Measurements from ENCODE around the gene ASTN2. TPM values are rescaled to one million over a fixed set of nuclear protein-coding genes. Genes with fewer than 3 reads are reported as not detected.

Gene ASTN2
- total RNA-seq, 6 experiments from 2014 or later, result 0.91 to 3.1 (median 2.5) TPM

DNA sequence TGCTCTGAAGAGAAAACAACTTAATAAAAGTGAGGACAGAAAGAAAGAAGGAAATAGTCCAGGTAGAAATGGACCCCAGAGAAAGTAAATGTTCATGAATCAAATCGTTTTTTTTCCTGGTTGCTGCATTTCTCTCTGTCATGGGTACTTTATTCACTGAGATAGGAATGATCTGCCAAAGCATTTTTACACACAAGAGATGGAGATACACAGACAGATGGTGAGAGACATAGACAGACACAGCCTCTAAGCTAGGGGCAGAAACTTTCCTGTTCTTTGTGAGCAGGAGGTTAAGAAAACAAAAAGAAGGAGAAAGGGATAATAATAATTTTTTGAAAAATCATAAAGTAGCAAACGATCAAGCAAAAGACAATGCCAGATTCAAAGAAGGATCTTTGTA, 73.7 kb downstream of the ASTN2 start:
- Histone ChIP-seq H3K4me3 (no peak overlapping the region), H3K27me3 (no peaks in the 10 kb centered on the region), H3K9me3 (no peaks in the 10 kb centered on the region), H3K27ac (no peak overlapping the region), H3K4me1 (no peaks in the 10 kb centered on the region), H3K36me3 (no peaks in the 10 kb centered on the region)
- intact Hi-C loops (cut with DNase I), result no loop called here
- WGBS (ENCODE audit: insufficient coverage, low coverage, low lambda C conversion rate, missing lambda C conversion rate), result 36% methylated on average over 2 of the region's 2 CpGs
- DNase-seq, result no peak
- no peak for TF ChIP-seq POLR2A (IDR thresholded peaks at IDR 0.05)
- TF ChIP-seq, protein P1, sequence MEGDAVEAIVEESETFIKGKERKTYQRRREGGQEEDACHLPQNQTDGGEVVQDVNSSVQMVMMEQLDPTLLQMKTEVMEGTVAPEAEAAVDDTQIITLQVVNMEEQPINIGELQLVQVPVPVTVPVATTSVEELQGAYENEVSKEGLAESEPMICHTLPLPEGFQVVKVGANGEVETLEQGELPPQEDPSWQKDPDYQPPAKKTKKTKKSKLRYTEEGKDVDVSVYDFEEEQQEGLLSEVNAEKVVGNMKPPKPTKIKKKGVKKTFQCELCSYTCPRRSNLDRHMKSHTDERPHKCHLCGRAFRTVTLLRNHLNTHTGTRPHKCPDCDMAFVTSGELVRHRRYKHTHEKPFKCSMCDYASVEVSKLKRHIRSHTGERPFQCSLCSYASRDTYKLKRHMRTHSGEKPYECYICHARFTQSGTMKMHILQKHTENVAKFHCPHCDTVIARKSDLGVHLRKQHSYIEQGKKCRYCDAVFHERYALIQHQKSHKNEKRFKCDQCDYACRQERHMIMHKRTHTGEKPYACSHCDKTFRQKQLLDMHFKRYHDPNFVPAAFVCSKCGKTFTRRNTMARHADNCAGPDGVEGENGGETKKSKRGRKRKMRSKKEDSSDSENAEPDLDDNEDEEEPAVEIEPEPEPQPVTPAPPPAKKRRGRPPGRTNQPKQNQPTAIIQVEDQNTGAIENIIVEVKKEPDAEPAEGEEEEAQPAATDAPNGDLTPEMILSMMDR (IDR thresholded peaks at IDR 0.05), result no peak
- ATAC-seq, result no peak

DNA sequence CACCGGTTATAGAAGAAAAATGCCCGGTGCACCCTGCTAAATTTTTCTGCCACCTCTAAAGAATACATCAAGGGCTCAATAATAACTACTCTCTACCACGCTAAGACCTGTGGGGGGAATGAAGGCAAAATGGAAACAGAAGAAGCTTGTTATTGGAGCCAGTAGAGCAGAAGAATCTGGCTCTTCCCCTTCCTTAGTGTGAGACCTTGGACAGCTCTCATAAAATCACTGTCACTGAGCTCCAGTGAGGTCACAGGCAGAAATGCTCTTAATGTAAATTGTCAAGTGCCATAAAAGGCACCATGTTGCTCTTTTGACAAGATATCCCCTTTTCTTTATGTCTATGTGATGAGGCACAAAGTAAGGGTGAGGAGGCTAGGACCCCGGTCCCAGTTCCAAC, 74.4 kb downstream of the ASTN2 start:
- intact Hi-C loops (cut with DNase I), result no loop called here
- no peak overlapping the region for H3K27ac ChIP-seq
- WGBS (ENCODE audit: insufficient coverage, low coverage, low lambda C conversion rate, missing lambda C conversion rate), result 75% methylated on average over 4 of the region's 4 CpGs
- H3K4me1 ChIP-seq, result no peaks in the 10 kb centered on the region
- H3K9me3 ChIP-seq, result no peaks in the 10 kb centered on the region
- ATAC-seq (no peak), DNase-seq (no peak)
- TF ChIP-seq POLR2A (IDR thresholded peaks at IDR 0.05), result no peak
- TF ChIP-seq, protein P1 (IDR thresholded peaks at IDR 0.05), result no peak
- H3K27me3 ChIP-seq, result no peaks in the 10 kb centered on the region
- H3K4me3 ChIP-seq, result no peak overlapping the region
- no peaks in the 10 kb centered on the region for H3K36me3 ChIP-seq

DNA sequence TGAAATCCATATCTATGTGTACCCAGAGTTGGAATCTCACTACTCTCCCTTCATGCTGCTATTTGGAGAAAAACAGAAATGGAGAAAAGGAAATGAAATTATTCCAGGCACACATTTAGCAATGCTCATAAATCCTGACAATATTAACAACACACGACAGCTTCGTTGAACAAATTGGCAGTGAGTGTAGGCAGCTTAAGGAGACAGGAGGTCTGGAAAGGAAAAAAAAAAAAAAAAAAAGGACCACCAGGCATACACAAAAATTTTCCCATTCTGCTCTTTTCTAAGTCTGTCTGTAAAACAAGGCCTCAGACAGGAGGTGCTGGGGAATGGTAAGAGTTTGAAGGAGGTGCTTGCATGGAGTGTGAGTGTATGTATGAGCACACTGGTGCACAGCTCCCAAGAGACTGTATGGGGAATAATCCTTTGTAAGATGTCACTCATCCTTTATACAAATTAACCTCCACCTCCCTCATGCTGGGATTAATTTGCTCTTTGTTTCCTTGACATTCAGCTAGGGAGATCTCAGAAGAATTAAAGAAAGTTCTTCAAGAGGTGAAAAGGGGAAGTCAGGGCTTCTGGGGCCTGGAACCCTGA, 78.9 kb downstream of the ASTN2 start:
- Histone ChIP-seq H3K4me1 (no peaks in the 10 kb centered on the region), H3K4me3 (no peak overlapping the region), H3K36me3 (no peaks in the 10 kb centered on the region), H3K9me3 (no peaks in the 10 kb centered on the region), H3K27me3 (no peaks in the 10 kb centered on the region), H3K27ac (no peak overlapping the region)
- TF ChIP-seq, protein P1 (IDR thresholded peaks at IDR 0.05), result no peak
- no peak for TF ChIP-seq POLR2A (IDR thresholded peaks at IDR 0.05)
- DNase-seq, result no peak
- intact Hi-C loops (cut with DNase I), result no loop called here
- WGBS (ENCODE audit: insufficient coverage, low coverage, low lambda C conversion rate, missing lambda C conversion rate), result 32% methylated on average over 2 of the region's 2 CpGs
- ATAC-seq, result no peak

DNA sequence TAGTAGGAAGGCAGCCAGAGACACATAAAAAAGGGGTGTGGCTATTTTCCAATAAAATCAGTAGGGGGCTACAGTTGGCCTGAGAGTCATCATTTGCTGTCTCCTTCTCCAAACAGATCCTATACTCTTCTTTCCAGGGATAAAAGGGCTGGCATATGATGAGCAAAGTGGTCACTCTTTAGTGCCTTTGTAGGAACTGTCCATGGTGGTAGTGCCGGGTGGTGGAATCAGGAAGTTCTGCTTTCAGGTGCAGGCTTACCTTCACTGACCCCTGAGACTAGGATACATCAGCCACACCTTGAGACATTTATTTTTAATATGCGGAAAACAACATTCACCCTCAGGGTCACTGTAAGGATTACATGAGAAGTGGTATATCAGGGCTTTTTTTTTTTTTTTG, 80.8 kb downstream of the ASTN2 start:
- ATAC-seq, result no peak
- H3K9me3 ChIP-seq, result no peaks in the 10 kb centered on the region
- TF ChIP-seq POLR2A (IDR thresholded peaks at IDR 0.05), result no peak
- TF ChIP-seq, protein P1 (IDR thresholded peaks at IDR 0.05), result no peak
- no peak overlapping the region for H3K4me3 ChIP-seq
- intact Hi-C loops (cut with DNase I), result no loop called here
- DNase-seq, result no peak
- no peak overlapping the region for H3K27ac ChIP-seq
- H3K36me3 ChIP-seq, result no peaks in the 10 kb centered on the region
- no peaks in the 10 kb centered on the region for H3K27me3 ChIP-seq
- no peaks in the 10 kb centered on the region for H3K4me1 ChIP-seq
- WGBS (ENCODE audit: insufficient coverage, low coverage, low lambda C conversion rate, missing lambda C conversion rate), result 57% methylated on average over 2 of the region's 2 CpGs

DNA sequence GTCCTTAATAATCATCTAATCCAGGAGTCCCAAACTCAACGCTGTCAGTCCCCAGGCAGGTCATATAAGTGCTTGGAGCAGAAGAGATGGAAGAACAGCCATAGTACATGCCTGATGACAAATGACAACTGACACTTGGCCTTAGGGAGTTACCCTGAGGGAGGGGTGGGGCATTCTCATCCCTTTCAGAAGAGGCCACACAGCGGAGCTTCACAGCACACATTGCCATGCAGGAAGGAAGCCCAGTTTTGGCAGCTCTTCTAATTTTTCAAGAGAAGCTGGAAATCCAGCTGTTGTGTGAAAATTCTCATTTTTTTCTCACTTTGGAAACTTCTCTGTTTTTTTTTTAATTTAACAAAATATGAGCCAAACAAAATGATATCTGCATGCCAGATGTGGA, 89.0 kb downstream of the ASTN2 start:
- H3K4me1 ChIP-seq, result no peaks in the 10 kb centered on the region
- H3K27ac ChIP-seq, result no peak overlapping the region
- DNase-seq (no peak), ATAC-seq (no peak)
- H3K4me3 ChIP-seq, result no peak overlapping the region
- TF ChIP-seq, protein P1 (IDR thresholded peaks at IDR 0.05), result no peak
- no peak for TF ChIP-seq POLR2A (IDR thresholded peaks at IDR 0.05)
- intact Hi-C loops (cut with DNase I), result no loop called here
- no peaks in the 10 kb centered on the region for H3K9me3 ChIP-seq
- no peaks in the 10 kb centered on the region for H3K36me3 ChIP-seq
- 25% methylated on average over 1 of the region's 2 CpGs for WGBS (ENCODE audit: insufficient coverage, low coverage, low lambda C conversion rate, missing lambda C conversion rate)
- H3K27me3 ChIP-seq, result no peaks in the 10 kb centered on the region

All from right lobe of liver (tissue), 6 donors.